Myocyte (in vitro differentiated cells): ENCODE data around the gene RETREG2. TPM values are rescaled to one million over a fixed set of nuclear protein-coding genes. Genes with fewer than 3 reads are reported as not detected.

ENCODE experiments used
- DNase-seq: peaks from one replicate; pipeline ENCODE4 v3.0.0-alpha.2; 2012; ENCODE audit warnings: low read depth
- total RNA-seq: library from RNA; depleted of rRNA; stranded (reverse); fragments of >200 nt; gene quantifications from 2 replicates; pipeline ENCODE4 v1.2.3, GENCODE V29; 2014

RETREG2 gene
- total RNA-seq, 1 donor from 2014 or later = 76.6 TPM

DNA sequence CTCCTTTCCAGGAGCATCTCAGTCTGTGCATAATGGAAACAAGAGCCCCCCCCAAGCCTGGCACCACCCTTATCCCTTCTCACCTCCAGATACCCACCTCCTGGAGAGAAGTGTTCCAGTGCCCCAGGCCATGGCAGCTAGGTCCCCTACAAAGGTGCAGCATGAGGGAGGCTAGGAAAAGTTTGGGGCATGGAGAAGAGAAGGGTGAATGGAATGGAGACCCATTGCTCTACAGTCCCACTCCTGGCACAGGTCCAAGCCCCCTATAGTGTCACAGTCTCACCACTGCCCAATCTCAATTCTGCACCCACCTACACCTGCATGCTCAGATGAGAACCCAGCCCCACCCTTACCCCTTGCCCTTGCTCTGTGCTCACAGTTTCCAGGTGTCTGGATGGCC, 9.1 kb upstream of the RETREG2 start:
- no peak for DNase-seq

DNA sequence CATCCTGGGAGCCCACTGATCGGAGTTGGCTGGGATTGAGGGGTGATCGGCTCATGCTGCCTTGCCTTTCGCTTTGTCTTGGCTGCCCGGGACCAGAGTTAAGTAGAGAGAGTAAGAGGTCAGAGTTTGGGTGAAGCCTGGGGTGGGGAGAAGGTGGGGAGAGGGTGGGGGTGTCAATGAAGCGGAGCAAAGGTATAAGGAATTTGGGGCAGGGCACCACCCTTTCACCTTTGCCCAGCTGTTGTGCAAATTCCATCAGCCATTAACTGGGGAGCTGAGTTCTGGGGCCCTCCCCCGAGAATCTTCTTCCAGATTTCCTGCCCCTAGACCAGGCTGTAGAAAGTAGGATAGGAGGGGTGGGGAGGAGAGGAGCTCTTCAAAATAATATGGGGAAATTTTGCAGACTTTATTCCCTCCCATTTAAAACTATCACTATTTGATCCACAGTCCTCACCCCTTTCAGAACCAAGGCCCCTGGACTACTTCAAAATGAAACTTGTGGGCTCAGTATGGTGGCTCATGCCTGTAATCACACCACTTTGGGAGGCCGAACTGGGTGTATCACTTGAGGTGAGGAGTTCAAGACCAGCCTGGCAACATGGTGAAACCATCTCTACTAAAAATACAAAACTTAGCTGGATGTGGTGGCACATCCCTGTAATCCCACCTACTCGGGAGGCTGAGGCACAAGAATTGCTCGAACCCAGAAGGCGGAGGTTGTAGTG, 8.0 kb upstream of the RETREG2 start, which contains the start of gene SLC23A3:
TSS of gene SLC23A3 (minus strand) at position 100 of the 725 bp plus-strand sequence. CDS start at position 55, 45 bp downstream.
- no peak for DNase-seq

DNA sequence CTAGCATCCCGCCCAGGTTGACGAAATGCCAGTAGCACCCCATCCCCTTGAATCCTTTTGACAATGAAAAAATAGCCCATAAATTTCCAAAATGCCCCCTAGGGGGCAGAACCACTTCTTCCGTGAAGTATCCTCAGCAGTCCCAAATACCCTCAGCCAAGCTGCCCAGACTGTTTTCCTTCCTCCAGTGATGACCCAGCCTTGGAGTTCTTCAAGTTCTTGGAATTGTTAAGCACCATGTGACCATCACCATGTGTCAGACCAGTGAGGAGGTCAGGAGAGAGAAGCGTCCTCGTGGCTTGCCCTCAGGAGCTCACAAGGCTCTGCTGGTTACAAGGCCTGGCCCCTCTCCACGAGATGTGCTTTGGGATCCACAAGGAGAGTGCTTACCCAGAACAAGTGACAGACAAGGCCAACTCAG, 6.8 kb upstream of the RETREG2 start:
- DNase-seq = peak; percentile 93

DNA sequence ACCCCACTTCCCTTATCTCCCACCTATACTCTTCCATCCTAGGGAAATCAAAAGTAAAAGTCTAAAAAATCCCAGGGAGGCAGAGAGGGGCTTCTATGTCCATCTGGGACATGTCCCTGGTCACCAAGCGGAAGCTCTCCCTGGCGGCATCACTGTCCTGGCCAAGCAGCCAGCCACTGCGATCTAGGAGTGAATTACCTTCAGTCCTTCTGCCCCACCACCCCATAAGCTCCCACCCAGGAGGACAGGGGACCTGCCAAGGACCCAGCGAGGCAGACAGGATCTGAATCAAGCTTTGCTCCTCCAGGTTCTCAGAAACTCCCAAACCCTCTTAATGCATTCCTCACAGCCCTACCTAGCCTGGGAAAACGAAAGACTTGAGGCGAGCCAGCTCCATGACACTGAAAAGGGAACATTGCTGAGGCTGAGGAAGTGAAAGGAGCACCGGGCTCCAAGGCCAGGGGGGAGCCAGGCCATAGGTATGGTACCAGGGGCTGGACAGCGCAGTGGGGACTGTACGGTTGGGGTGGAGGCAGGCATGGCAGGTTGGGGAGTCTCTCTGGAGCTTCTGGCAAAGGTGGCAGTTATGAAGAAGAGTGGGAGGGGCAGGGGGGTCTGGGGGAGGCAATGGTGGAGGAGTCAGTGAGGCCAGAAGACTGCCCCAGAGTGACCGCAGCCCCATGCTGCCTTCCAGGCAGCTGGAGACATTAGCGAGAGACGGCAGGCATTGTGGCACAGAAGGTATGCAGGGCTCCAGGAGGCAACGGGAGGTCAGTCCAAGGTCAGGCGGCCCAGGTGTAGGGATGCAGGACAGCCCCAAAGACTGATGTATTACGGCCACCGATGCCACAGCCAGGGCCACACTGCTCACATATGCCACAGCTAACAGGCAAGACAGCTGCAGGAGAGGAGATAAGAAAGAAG, 5.6 kb upstream of the RETREG2 start:
- no peak for DNase-seq

DNA sequence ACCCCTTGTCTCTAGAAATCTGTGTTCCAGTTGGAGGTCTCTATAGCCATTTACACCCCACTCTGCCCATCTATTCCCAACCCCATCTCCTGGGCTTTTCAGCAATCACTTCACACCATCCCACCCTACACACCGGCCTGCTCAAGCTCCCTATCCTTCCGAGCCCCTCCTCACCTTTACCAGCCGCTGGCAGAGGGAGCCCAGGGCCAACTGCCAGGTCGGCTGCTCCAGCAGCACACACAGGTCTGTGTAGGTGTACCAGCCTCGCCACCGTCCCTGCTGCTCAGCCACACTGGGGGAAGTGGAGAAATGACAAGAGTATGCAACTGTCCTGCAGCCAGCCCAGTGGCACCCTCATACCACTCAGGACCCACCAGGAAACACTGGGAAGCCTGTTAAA, 4.9 kb upstream of the RETREG2 start:
- no peak for DNase-seq

DNA sequence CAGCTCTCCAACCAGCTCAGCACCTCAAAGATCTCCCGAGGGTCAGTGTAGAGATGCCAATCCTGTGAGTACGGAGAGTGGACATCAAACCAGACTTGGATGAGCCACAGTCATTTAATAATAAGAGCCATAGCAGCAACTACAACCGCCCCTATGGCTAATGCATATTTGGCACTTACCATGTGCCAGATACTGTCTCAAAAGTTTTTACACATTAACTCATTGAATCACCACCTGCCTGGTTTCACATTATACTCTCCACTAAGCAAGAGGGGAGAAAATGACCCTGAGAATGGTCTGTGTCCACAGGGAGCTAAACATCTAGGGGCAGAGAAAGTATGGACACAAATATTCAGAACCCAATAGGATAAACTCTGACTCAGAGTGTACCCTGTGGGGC, 3.9 kb upstream of the RETREG2 start:
- DNase-seq = no peak

DNA sequence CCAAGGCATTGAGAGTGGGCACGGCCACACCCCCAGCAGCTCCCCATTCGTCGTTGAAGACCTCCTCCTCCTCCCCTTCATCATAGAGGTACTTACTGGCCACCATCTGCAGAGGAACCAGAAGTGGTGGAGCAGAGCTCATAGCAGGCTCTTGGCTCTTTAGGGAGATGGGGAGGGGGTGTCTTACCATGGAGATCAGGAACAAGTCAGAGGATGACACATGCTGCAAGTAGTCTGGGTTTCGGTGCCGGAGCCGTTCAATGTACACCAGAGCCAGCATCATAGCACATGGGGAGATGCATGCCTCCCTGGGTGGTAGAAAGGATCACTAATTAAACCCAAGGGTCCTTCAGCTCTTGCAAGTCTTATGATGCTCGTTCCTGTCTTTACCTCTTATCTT, 3.3 kb upstream of the RETREG2 start:
- DNase-seq = no peak

DNA sequence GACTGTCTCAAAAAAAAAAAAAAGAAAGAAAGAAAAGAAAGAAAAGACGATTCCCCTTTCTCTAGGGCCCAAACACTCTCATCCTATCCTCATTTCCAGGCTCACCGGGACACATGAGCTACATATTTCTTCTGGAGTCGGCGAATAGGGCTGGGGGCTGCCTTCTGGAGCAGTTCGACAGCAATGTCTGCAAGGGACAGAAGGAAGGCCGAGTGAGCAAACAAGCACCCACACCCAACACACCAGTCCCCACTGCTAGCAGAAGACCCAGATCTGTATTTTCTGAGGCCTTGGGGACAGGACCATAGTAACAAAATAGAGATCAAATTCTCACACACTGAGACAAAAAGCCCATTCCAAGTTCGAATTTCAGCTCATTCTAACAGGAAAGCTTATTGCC, 2.6 kb upstream of the RETREG2 start:
- no peak for DNase-seq

DNA sequence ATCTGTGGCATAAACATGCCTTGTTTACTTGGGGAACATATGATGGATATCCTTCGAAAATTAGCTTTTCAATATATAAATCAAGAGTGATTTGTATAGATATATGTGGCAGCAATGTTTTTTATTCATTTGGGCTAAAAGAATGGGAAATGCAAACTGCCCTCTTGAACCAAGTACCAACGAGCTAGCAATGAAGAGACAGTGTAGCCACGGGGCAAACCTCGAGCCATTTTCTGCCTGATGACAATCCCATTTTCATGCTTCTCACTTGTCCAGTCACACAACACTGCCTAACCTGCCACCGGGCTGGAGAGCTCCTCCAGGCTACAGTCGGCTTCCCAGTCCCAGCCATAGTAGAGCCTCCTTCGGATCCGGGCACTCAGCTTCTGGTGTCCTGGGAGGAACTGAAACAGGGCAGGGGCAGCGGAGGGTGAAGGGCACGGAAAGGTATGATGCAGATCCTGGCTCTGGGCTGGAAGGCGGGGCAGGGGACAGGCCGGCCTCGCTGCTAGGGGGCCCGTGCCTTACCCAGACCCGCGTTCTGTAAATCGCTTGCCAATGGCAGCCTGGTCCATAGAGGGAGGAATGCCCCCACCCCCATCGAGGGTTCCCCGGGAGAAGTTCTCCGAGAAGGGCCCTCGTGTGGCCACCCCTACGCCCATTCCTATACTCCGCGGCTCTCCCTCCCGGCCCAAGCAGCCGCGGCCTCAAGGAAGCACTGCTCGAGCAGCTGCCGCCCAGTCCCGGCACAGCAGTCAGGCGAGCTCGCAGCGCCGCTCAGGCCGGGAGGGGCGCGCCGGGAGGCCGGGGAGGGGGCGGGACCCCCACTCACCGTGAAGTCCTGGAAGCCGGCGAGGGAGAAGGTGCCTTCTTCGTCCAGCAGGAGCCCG, 1.9 kb upstream of the RETREG2 start:
- peak; percentile 69 for DNase-seq

DNA sequence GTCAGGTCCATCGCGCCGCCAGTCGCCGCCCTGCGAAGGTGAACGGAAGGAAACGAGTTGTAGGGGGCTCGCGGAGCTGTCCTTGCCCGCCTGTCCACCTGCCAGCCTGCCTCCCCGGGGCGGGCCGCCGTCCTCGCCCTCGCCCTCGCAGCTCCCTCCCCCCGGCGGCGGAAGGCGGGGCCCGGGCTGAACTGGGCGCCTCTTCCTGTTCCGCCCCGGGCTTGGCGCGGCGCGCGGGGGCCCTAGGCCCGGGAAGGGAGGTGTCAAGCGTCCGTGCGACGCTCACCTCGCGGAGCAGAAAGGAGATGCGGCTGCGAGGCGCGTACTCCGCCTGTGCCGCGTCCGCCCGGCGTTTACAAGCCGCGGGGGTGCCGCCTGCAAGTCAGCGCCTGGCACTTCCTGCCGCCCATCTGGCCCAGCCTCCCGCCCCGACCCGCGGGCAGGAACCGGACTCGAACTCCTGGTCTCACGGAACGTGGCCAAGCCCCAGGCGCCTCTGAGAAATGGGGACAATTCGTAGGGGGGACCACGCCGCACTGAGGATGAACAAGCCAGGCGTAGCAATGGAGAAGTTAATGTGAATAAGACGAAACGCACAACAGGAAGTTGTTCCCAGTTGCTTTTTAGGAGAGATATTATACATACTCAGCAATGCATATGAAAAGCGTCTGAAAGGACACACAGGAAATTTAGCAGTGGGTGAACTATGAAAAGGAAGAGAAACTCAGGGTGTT, 1.1 kb upstream of the RETREG2 start, which contains the start of gene CNPPD1:
TSS of gene CNPPD1 (minus strand) at position 108 of the 734 bp plus-strand sequence. CDS start at position 11, 97 bp downstream.
- peak; percentile 87 for DNase-seq

DNA sequence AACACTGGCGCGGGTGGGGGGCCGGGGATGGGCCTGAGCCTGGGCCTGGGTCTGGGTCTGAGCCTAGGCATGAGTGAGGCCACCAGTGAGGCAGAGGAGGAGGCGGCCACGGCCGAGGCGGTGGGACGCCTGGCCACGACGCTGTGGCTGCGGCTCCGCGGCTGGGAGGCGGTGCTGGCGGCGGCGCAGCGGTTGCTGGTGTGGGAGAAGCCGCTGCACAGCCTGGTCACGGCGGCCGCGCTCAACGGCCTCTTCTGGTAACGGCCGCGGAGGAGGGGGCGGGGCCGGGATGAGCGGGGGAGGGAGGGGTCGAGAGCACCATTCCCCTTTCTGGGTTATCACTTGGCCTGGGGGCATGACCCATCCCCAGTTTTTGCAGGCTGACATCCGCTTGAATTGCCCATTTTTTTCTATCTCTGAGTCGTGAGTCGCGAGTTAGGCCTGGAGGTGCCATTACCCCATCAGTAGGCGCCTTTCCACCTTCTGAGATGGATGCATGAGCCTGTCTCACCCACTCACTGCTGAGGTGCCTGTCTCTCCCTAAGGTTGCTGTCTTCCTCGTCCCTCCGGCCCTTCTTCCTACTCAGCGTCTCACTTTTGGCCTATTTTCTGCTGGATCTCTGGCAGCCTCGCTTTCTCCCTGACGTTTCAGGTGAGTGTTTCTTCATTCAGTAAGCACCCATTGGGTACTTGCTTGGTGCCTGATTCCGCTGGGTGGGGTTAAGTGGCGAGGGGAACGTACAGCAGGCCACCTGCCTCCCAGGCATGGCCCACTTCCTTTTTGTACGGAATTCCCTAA, 501 bp downstream of the RETREG2 start:
- DNase-seq = peak; percentile 39

DNA sequence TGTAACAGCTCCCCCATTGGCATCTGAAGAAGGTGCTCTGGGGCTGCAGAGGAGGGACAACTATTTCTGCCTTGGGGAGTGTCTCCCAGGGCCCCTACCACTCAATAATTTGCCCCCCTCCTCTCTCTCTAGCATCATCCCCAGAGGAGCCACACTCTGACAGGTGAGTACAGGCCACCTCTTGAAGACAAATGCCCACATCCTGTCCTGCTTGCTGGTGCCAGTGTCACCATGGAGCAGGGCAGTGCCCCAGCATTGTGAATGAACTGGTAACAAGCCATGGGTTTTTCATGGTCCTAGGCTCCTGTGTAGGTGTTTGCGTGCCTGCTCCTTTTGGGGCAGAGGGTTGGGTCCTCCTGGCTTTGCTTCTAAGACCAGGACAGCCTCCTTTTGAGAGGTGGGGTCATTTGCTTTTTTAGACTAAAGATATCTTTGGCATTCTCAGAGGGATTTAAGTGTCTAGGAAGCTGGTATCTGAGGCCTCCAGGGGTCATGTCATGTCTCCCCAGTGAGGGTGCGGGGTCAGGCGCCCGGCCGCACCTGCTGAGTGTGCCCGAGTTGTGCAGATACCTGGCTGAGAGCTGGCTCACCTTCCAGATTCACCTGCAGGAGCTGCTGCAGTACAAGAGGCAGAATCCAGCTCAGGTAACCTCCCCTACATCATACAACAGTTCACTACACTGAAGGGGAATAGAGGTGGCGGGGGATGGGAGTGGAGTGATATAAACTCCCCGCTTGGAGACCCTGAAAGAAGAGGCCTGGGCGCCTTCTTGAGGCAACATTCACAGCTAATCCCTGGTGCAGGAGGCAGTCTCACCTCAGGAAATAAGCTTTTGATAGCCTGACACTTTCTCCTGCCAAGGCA, 1.8 kb downstream of the RETREG2 start:
- DNase-seq = no peak

DNA sequence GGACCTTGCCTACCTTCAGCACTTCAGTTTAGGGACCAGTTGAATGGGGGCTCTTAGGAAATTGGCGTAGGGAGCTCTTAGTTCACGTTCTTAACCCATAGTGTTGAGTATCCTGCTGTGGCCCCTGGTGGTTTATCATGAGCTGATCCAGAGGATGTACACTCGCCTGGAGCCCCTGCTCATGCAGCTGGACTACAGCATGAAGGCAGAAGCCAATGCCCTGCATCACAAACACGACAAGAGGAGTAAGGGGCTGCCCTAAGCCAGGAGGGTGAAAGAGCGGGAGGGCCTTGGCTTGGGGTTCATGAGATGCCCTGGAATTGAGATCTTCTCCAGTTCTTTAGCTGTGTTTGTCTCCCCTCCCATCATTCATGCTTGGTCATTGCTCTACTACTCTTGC, 2.9 kb downstream of the RETREG2 start:
- DNase-seq = no peak

DNA sequence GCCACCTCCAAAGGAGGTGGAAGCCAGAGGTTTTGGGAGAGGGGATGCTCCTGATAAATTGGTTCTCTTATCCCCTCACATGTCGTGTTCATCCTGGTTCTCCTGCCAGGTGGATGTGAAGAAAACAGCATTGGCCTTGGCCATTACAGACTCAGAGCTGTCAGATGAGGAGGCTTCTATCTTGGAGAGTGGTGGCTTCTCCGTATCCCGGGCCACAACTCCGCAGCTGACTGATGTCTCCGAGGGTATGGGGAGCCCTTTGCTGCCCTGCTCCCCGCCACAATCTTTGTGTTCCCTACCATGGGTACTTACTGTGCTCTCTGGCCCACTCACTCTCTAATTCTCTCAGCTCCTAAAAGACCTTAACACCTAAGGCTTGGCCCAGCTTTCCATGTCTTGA, 3.5 kb downstream of the RETREG2 start:
- DNase-seq = no peak

DNA sequence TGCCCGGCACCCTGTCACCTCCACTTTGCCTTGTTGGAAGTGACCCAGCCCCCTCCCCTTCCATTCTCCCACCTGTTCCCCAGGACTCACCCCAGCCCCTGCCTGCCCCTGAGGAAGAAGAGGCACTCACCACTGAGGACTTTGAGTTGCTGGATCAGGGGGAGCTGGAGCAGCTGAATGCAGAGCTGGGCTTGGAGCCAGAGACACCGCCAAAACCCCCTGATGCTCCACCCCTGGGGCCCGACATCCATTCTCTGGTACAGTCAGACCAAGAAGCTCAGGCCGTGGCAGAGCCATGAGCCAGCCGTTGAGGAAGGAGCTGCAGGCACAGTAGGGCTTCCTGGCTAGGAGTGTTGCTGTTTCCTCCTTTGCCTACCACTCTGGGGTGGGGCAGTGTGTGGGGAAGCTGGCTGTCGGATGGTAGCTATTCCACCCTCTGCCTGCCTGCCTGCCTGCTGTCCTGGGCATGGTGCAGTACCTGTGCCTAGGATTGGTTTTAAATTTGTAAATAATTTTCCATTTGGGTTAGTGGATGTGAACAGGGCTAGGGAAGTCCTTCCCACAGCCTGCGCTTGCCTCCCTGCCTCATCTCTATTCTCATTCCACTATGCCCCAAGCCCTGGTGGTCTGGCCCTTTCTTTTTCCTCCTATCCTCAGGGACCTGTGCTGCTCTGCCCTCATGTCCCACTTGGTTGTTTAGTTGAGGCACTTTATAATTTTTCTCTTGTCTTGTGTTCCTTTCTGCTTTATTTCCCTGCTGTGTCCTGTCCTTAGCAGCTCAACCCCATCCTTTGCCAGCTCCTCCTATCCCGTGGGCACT, 4.5 kb downstream of the RETREG2 start:
- no peak for DNase-seq

DNA sequence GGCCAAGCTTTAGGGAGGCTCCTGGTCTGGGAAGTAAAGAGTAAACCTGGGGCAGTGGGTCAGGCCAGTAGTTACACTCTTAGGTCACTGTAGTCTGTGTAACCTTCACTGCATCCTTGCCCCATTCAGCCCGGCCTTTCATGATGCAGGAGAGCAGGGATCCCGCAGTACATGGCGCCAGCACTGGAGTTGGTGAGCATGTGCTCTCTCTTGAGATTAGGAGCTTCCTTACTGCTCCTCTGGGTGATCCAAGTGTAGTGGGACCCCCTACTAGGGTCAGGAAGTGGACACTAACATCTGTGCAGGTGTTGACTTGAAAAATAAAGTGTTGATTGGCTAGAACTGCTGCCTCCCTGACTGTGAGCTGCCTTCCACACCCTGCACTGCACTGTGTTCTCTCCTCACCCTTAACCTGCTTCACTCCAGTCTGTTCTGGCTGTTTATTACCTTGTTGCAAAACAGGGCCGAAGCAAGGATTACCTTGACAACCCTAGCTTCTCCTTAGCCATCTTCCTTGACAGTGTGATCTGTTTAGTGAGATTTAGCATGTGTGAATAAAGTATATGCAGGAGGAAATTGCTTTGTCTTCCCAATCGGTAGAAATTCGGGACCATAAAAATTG, 5.2 kb downstream of the RETREG2 start:
- DNase-seq = no peak

DNA sequence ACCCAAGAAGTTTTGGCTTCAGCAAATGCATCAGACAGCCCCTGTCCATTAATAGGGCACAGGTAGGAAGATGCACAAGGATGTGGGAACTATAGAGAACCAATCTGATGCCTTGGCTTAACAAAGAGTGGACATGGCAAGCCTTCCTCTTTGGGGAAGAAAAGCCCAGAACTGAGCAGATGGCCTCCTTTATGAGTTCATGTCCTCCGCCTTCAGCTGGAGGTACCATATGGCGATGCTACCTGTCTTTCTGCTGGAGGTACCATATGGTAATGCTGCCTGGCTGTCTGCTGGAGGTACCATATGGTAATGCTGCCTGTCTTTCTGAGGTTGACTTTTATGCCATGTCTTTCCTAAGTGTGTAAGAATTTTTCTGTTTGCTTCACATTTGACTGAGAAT, 6.0 kb downstream of the RETREG2 start:
- DNase-seq = no peak
